IMR-90 (cell line): Measurements from ENCODE around the gene RAB11FIP4. TPM values are rescaled to one million over a fixed set of nuclear protein-coding genes. Genes with fewer than 3 reads are reported as not detected.

ENCODE experiments used
- ATAC-seq: fragments of 200-7000 bp; cut with Tn5 transposase; 2 replicates; pipeline ENCODE4 v1.9.1; 2020; ENCODE audit warnings: low read depth, mild to moderate bottlenecking, moderate library complexity
- BruUV-seq: library from RNA; stranded (reverse); fragments of 400-500 nt; replicated peaks from 2 replicates; lab custom pipeline; 2021; lab: Mats Ljungman, UMichigan
- CTCF ChIA-PET: fragments of 300-600 bp; formaldehyde crosslinking; extraction: SDS; loops from one replicate; lab custom pipeline; 2021; ENCODE audit warnings: antibody characterized with exemption; lab: Yijun Ruan, JAX
- POLR2A ChIA-PET: fragments of 300-600 bp; sonication (Branson Sonifier 250); formaldehyde crosslinking; loops from one replicate; lab custom pipeline; 2022; ENCODE audit warnings: antibody characterized with exemption; ENCODE audit not compliant: unreplicated experiment; lab: Charles Lee
- DNase-seq: peaks from one replicate; pipeline ENCODE4 v3.0.0; 2013
- H2AFZ ChIP-seq: replicated peaks from 2 replicates; pipeline ENCODE3; 2013; ENCODE audit warnings: low read length, mild to moderate bottlenecking; ENCODE audit not compliant: poor library complexity
- H2AK5ac ChIP-seq: 2 replicates; pipeline ENCODE4 v1.6.1; 2013; ENCODE audit warnings: low read depth, low read length, inconsistent platforms
- H2AK9ac ChIP-seq: replicated peaks from 2 replicates; pipeline ENCODE3; 2013; ENCODE audit warnings: mild to moderate bottlenecking, low read depth, low read length, moderate library complexity; ENCODE audit not compliant: poor library complexity
- H2BK120ac ChIP-seq: 2 replicates; pipeline ENCODE4 v1.6.1; 2013; ENCODE audit warnings: low read depth, low read length, inconsistent platforms
- H2BK15ac ChIP-seq: 3 replicates; pipeline ENCODE4 v1.6.1; 2013; ENCODE audit warnings: low read depth, low read length, inconsistent platforms
- H2BK20ac ChIP-seq: 2 replicates; pipeline ENCODE4 v1.6.1; 2013; ENCODE audit warnings: low read depth, mild to moderate bottlenecking, inconsistent platforms, low read length, moderate library complexity
- H2BK5ac ChIP-seq: 2 replicates; pipeline ENCODE4 v1.6.1; 2013; ENCODE audit warnings: mild to moderate bottlenecking, low read depth, low read length, inconsistent platforms; ENCODE audit not compliant: poor library complexity, severe bottlenecking
- H3K14ac ChIP-seq: replicated peaks from 2 replicates; pipeline ENCODE4 v1.6.1; 2013; ENCODE audit warnings: low read depth, low read length, inconsistent platforms
- H3K18ac ChIP-seq: 2 replicates; pipeline ENCODE4 v1.6.1; 2013; ENCODE audit warnings: low read depth, low read length, control low read depth
- H3K23ac ChIP-seq: 2 replicates; pipeline ENCODE4 v1.6.1; 2013; ENCODE audit warnings: low read depth, low read length, inconsistent platforms
- H3K27ac ChIP-seq: 2 replicates; pipeline ENCODE4 v1.5.1; 2013; ENCODE audit warnings: mild to moderate bottlenecking, control low read depth, low read length; ENCODE audit not compliant: insufficient read depth
- H3K27me3 ChIP-seq: 2 replicates; pipeline ENCODE4 v1.6.1; 2013; ENCODE audit warnings: low read length; ENCODE audit not compliant: control insufficient read depth, insufficient read depth
- H3K36me3 ChIP-seq: 2 replicates; pipeline ENCODE4 v1.6.1; 2013; ENCODE audit warnings: low read length, mixed read lengths; ENCODE audit not compliant: control insufficient read depth, insufficient read depth
- H3K4ac ChIP-seq: 2 replicates; pipeline ENCODE4 v1.6.1; 2013; ENCODE audit warnings: low read depth, low read length, inconsistent platforms
- H3K4me1 ChIP-seq: 2 replicates; pipeline ENCODE4 v1.6.1; 2013; ENCODE audit warnings: low read length, mixed read lengths; ENCODE audit not compliant: control insufficient read depth, insufficient read depth
- H3K4me2 ChIP-seq: 2 replicates; pipeline ENCODE4 v1.6.1; 2013; ENCODE audit warnings: low read depth, mild to moderate bottlenecking, control low read depth, low read length, moderate library complexity
- H3K4me3 ChIP-seq: 2 replicates; pipeline ENCODE4 v1.5.1; 2013; ENCODE audit warnings: low read depth, mild to moderate bottlenecking, control low read depth, low read length, moderate library complexity; ENCODE audit not compliant: insufficient read depth
- H3K56ac ChIP-seq: 2 replicates; pipeline ENCODE4 v1.6.1; 2013; ENCODE audit warnings: low read length, inconsistent platforms; ENCODE audit not compliant: insufficient read depth; ENCODE audit errors: extremely low read depth
- H3K79me1 ChIP-seq, 2 experiments: 2 replicates each; pipeline ENCODE4 v1.6.1; 2013; ENCODE audit warnings: low read length in 2 of 2, inconsistent platforms in 1 of 2, low read depth in 1 of 2
- H3K9ac ChIP-seq: 2 replicates; pipeline ENCODE4 v1.6.1; 2013; ENCODE audit warnings: low read depth, low read length, control low read depth
- H3K9me1 ChIP-seq: 2 replicates; pipeline ENCODE4 v1.6.1; 2013; ENCODE audit warnings: low read length, inconsistent platforms; ENCODE audit not compliant: insufficient read depth
- H3K9me3 ChIP-seq: 2 replicates; pipeline ENCODE4 v1.6.1; 2013; ENCODE audit warnings: low read length; ENCODE audit not compliant: control insufficient read depth, insufficient read depth
- H4K20me1 ChIP-seq: 2 replicates; pipeline ENCODE4 v1.6.1; 2013; ENCODE audit warnings: low read length, inconsistent platforms; ENCODE audit not compliant: insufficient read depth
- H4K5ac ChIP-seq: 2 replicates; pipeline ENCODE4 v1.6.1; 2013; ENCODE audit warnings: mild to moderate bottlenecking, low read depth, low read length, control low read depth
- H4K8ac ChIP-seq, 2 experiments: 2 replicates each; pipeline ENCODE4 v1.6.1; 2013; ENCODE audit warnings: low read depth in 2 of 2, low read length in 2 of 2, control low read depth in 1 of 2, inconsistent platforms in 1 of 2
- H4K91ac ChIP-seq: 2 replicates; pipeline ENCODE4 v1.6.1; 2013; ENCODE audit warnings: low read depth, low read length, inconsistent platforms; ENCODE audit not compliant: insufficient read depth
- BHLHE40 ChIP-seq: fragments of 150-350 bp; IDR thresholded peaks from 2 replicates; pipeline ENCODE4 v1.6.1; 2016; ENCODE audit warnings: mild to moderate bottlenecking, low read depth, low read length
- CEBPB ChIP-seq: IDR thresholded peaks from 2 replicates; pipeline ENCODE4 v1.6.1; 2012; ENCODE audit warnings: low read depth, low read length, improper control_type of control experiment
- ELK1 ChIP-seq: fragments of 150-350 bp; IDR thresholded peaks from 2 replicates; pipeline ENCODE4 v1.6.1; 2016; ENCODE audit warnings: low read depth, mild to moderate bottlenecking, low read length, moderate library complexity, borderline replicate concordance
- MAFK ChIP-seq: IDR thresholded peaks from 2 replicates; pipeline ENCODE4 v1.6.1; 2012; ENCODE audit warnings: low read depth, low read length, improper control_type of control experiment
- MXI1 ChIP-seq: IDR thresholded peaks from 2 replicates; pipeline ENCODE4 v1.6.1; 2012; ENCODE audit warnings: low read depth, mild to moderate bottlenecking, low read length, moderate library complexity, borderline replicate concordance
- WGBS, 2 experiments: methylation state at CpG; one replicate each; pipeline versions ENCODE4 v1.1.5 to v1.1.7; 2013; ENCODE audit warnings: missing lambda C conversion rate in 2 of 2; ENCODE audit not compliant: insufficient read length in 1 of 2; ENCODE audit errors: extremely low coverage in 2 of 2; 5-methylcytosine and 5-hydroxymethylcytosine counted together
- dilution Hi-C: fragments of 300-500 bp; cut with HindIII; formaldehyde crosslinking; loops from one replicate; pipeline ENCODE4 v1.14.3; 2018; ENCODE audit warnings: low sequenced_read_pairs; ENCODE audit not compliant: unreplicated experiment
- in situ Hi-C: fragments of 300-500 bp; cut with MboI; formaldehyde crosslinking; loops from 3 replicates; pipeline ENCODE4 v1.14.3; 2019; ENCODE audit warnings: low sequenced_read_pairs, inconsistent platforms, mixed read lengths
- intact Hi-C: fragments of 100-400 bp; cut with micrococcal nuclease; formaldehyde crosslinking; loops from 2 replicates; pipeline ENCODE4 v1.10.0; 2022
- polyA plus RNA-seq, 3 experiments: library from polyadenylated mRNA; depleted of rRNA; stranded (reverse); fragments of >200 nt; gene quantifications; 2 replicates each; pipeline ENCODE4 v1.2.3, GENCODE V29; 2012; ENCODE audit warnings: low replicate concordance in 1 of 3
- total RNA-seq: library from RNA; depleted of rRNA; stranded (reverse); fragments of >200 nt; gene quantifications from 2 replicates; pipeline ENCODE4 v1.2.3, GENCODE V29; 2012

RAB11FIP4 gene
- total and polyA plus RNA-seq, 2 of the 4 experiments (the other 2 are of a cell fraction), result 0.68 to 1.1 TPM

- Histone ChIP-seq H4K20me1 (0 out of 2 replicates have a peak, but pooled peaks cover 3% of the 10 kb centered on the region), H3K56ac (no peak overlapping the region), H2BK20ac (no peak overlapping the region), H3K27me3 (peaks cover 17% of the 10 kb centered on the region), H3K9me3 (no peaks in the 10 kb centered on the region), H2AK5ac (no peak overlapping the region), H2AK9ac (no peak overlapping the region), H2BK5ac (no peak overlapping the region), H3K79me1 (no peaks in the 10 kb centered on the region), H3K14ac (no peak overlapping the region), H2BK15ac (no peak overlapping the region), H3K4me1 (no peaks in the 10 kb centered on the region; the same call in 1 of the 2 replicates), H3K36me3 (no peaks in the 10 kb centered on the region), H3K9ac (no peak overlapping the region), H3K4me2 (no peak overlapping the region), H4K8ac (no peak overlapping the region), H2BK120ac (no peak overlapping the region), H4K5ac (no peak overlapping the region), H3K9me1 (peaks cover 4% of the 10 kb centered on the region; the same call in 1 of the 2 replicates), H3K4ac (no peak overlapping the region), H2AFZ (no peak overlapping the region), H3K23ac (no peak overlapping the region), H3K18ac (no peak overlapping the region), H3K4me3 (no peak overlapping the region), H3K27ac (no peak overlapping the region), H4K91ac (no peak overlapping the region)
- dilution Hi-C loops, result no loop called here
- in situ Hi-C loops, result no loop called here
- ATAC-seq, result no peak
- no peak for DNase-seq
- POLR2A ChIA-PET, result no interaction called here
- CTCF ChIA-PET, result no interaction called here
- intact Hi-C loops, result no loop called here
- no TSS peak for BruUV-seq
- TF ChIP-seq MAFK (no peak), BHLHE40 (no peak), ELK1 (no peak), CEBPB (no peak), MXI1 (no peak)
- WGBS, 2 experiments, result 100% methylated on average over 1 of the region's 7 CpGs; no CpG with 5 or more reads in 1 of the 2 experiments
Measured at GRCh38 chr17:31415004-31415454, 23.6 kb downstream of the RAB11FIP4 start.
